KMS-11 (cell line): ENCODE data around the gene CD300LG.
A peak's percentile ranks its signal among the peaks of the same experiment; 100 is the strongest.

Experiments used
- H2AFZ ChIP-seq: fragments of 200-600 bp; sonication (generic); 2 replicates; pipeline ENCODE4 v1.6.1; 2016; ENCODE audit warnings: antibody characterized with exemption, mixed run types, low read depth
- H3K27ac ChIP-seq: fragments of 200-600 bp; sonication (generic); 2 replicates; pipeline ENCODE4 v1.6.1; 2016; ENCODE audit warnings: mild to moderate bottlenecking, mixed run types
- H3K27me3 ChIP-seq: fragments of 200-600 bp; sonication (generic); 2 replicates; pipeline ENCODE4 v1.6.1; 2017; ENCODE audit warnings: mild to moderate bottlenecking, low read depth, mixed run types, moderate library complexity; ENCODE audit not compliant: insufficient read depth
- H3K36me3 ChIP-seq: fragments of 200-600 bp; sonication (generic); 2 replicates; pipeline ENCODE4 v1.6.1; 2017; ENCODE audit warnings: mild to moderate bottlenecking, mixed run types; ENCODE audit not compliant: insufficient read depth
- H3K4me1 ChIP-seq: fragments of 200-600 bp; sonication (generic); 2 replicates; pipeline ENCODE4 v1.6.1; 2016; ENCODE audit warnings: mild to moderate bottlenecking, low read depth, mixed run types; ENCODE audit not compliant: poor library complexity, severe bottlenecking
- H3K4me2 ChIP-seq: fragments of 200-600 bp; sonication (generic); 2 replicates; pipeline ENCODE4 v1.7.0; 2016; ENCODE audit warnings: mild to moderate bottlenecking, mixed run types
- H3K4me3 ChIP-seq: fragments of 200-600 bp; sonication (generic); IDR thresholded peaks from 2 replicates; pipeline ENCODE4 v1.6.1; 2017; ENCODE audit warnings: low read depth, low read length, mixed read lengths; ENCODE audit not compliant: insufficient read depth
- H3K79me2 ChIP-seq: fragments of 200-600 bp; sonication (generic); 2 replicates; pipeline ENCODE4 v1.6.1; 2016; ENCODE audit warnings: low read depth, mixed run types; ENCODE audit not compliant: insufficient read depth
- H3K9ac ChIP-seq: fragments of 200-600 bp; sonication (generic); 2 replicates; pipeline ENCODE4 v1.6.1; 2016; ENCODE audit warnings: mild to moderate bottlenecking, mixed run types
- H4K20me1 ChIP-seq: fragments of 200-600 bp; sonication (generic); 2 replicates; pipeline ENCODE4 v1.6.1; 2016; ENCODE audit warnings: mild to moderate bottlenecking, mixed run types; ENCODE audit not compliant: insufficient read depth
- CTCF ChIP-seq: fragments of 200-600 bp; sonication (generic); conservative IDR thresholded peaks from 2 replicates; pipeline ENCODE4 v1.6.1; 2017; ENCODE audit warnings: low read depth, mild to moderate bottlenecking, antibody characterized with exemption, low read length, moderate library complexity, mixed read lengths

The CD300LG gene

DNA sequence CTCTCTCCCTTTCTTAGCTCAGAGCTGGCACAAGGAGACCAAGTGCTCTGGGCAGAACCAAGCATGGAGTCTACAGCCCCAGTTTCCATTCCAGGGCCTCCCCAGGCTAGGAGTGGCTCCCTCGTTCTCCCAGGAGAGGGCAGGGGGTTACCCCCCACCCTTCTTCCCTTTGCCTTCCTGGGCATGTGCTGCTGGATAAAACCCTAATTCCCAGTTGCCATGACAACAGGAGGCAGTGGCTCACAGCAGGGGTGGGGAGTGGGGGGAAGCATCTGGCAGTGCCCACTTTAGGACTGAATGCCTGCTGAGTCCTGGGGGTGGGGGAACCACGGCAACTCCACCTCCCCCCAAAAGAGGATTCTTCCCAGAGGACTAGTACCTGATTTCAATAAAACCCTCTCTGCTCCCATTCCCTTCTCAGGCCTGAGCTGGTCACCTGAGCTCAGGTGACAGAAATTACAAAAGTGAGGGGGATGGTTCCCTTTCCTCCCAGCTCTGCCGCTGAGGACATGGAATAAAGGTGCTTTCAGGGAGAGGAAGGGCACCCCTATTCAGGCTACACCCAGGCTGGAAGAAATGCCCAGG, 58.5 kb downstream of the CD300LG start:
- H3K27ac ChIP-seq, result no peak overlapping the region
- no peak for TF ChIP-seq CTCF
- H3K4me2 ChIP-seq, result no peak overlapping the region
- H3K27me3 ChIP-seq, result peaks cover 55% of the 10 kb centered on the region
- no peaks in the 10 kb centered on the region for H4K20me1 ChIP-seq
- H3K79me2 ChIP-seq, result no peaks in the 10 kb centered on the region
- no peak overlapping the region for H2AFZ ChIP-seq
- no peaks in the 10 kb centered on the region for H3K36me3 ChIP-seq
- no peak overlapping the region for H3K4me3 ChIP-seq
- H3K4me1 ChIP-seq, result peaks cover 19% of the 10 kb centered on the region
- no peak overlapping the region for H3K9ac ChIP-seq

DNA sequence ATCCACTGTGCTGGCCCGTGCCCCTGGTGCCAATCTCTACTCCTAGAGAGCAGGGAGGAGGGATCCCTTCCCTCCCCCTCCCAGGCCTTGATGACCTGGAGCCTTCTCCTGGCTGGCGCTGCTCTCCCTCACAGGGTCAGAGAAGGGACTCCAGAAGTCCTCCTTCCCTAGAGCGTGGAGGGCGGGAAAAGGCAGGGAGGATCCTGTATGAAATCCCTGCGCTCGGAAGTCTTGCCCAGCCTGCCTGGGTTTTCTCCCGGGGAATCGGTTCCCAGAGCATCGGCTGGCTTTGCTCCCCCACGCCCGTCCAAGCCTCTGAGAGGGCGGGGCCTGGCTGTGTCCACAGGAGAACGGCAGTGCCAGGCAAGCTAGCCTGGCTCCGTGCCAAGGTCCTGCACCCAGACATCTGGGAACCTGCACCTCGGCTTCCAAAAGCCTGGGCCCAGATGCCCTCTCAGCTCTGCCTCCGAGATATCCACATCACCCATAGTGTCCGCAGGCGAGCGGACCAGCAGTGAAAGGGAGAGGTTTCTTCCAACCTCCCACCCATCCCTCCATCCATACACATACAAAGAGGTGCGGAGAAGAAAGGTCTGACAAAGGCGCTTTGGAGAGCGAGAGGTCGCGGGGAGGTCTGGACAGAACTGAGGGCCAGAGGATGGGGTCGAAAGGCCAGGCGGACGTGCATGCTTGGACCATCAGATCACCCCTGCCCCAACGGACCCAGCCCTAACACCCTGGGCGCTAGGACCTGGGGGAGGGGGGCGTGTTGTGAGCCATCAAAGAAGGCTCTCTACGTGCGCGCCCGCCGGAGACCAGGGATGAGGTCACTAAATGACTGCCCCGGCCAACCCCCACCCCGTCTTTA, 59.2 kb downstream of the CD300LG start:
- no peak for TF ChIP-seq CTCF
- H3K9ac ChIP-seq, result no peak overlapping the region
- peaks cover 55% of the 10 kb centered on the region for H3K27me3 ChIP-seq
- H4K20me1 ChIP-seq, result no peaks in the 10 kb centered on the region
- H3K4me1 ChIP-seq, result peaks cover 15% of the 10 kb centered on the region
- no peak overlapping the region for H2AFZ ChIP-seq
- H3K79me2 ChIP-seq, result no peaks in the 10 kb centered on the region
- no peak overlapping the region for H3K27ac ChIP-seq
- H3K36me3 ChIP-seq, result no peaks in the 10 kb centered on the region
- no peak overlapping the region for H3K4me3 ChIP-seq
- H3K4me2 ChIP-seq, result no peak overlapping the region; the same call in 1 of the 2 replicates

DNA sequence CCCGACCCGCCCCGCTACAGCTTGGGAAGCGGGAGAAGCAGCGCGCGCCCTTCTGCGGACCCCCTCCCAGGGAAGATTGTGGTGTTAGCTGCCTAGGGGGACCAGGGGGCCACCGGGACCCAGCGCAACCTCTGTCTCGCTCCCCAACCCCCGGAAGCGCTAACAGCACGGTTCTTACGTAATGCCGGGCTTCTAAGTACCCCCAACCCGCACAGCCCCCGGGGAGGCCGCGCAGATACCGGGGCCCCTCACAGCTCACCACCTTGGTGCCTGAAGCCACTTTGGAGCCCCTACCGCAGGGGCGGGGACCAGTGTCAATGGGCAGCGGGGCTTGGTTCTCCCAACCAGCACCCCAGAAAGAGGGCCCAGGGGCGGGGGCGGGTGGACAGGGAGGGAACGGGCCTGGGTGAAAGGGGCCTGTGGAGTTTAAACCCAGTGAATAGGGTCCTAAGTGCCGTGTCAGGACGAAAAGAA, 60.0 kb downstream of the CD300LG start:
- H2AFZ ChIP-seq, result peak overlapping the region; percentile 71
- H3K79me2 ChIP-seq, result no peaks in the 10 kb centered on the region
- TF ChIP-seq CTCF, result no peak
- peak overlapping the region; percentile 92 for H3K4me2 ChIP-seq
- peaks cover 12% of the 10 kb centered on the region for H3K4me1 ChIP-seq
- no peak overlapping the region for H3K27ac ChIP-seq
- H4K20me1 ChIP-seq, result no peaks in the 10 kb centered on the region
- H3K9ac ChIP-seq, result no peak overlapping the region
- H3K36me3 ChIP-seq, result no peaks in the 10 kb centered on the region
- peaks cover 52% of the 10 kb centered on the region for H3K27me3 ChIP-seq
- no peak overlapping the region for H3K4me3 ChIP-seq

DNA sequence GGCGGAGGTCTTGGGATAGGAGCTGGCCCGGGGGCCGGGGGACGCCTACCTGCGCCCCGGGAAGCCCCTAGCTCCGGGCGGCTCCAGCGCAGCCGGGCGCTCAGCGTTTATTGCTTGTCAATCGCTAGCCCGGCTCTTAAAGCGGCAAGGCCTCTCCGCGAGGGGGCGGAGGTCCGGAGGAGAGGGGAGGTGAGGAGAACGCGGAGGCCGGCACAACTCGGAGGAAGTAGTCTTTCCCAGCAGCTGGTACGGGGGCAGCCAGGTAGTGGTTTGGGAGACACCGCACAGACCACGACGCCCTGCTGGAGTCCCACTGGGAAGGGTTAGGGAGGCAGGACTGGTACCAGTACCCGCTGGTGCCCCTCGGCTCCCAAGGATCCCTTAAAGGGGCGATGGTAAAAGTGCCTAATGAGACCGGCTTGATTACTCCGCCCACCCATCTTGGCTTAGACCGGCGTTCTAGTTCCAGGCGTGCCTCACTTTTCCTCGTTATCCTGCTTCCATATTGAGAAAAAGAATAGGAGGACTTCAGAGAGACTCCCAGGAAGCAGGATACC, 60.5 kb downstream of the CD300LG start, which contains the start of gene MPP2:
MPP2 (minus strand) TSS at position 112 of the 557 bp plus-strand sequence. CDS start 3,076 bp downstream, outside the sequence.
- H3K27me3 ChIP-seq, result peaks cover 52% of the 10 kb centered on the region
- H3K4me1 ChIP-seq, result peaks cover 12% of the 10 kb centered on the region
- TF ChIP-seq CTCF, result 0 out of 2 replicates have a peak, but pooled peaks have one; percentile 37
- H2AFZ ChIP-seq, result peak within 1 kb of the TSS; percentile 71
- no peak within 1 kb of the TSS for H3K27ac ChIP-seq
- H3K4me3 ChIP-seq, result no peak within 1 kb of the TSS
- H3K4me2 ChIP-seq, result peak within 1 kb of the TSS; percentile 92
- no peaks in the 10 kb centered on the region for H3K36me3 ChIP-seq
- H3K79me2 ChIP-seq, result no peaks in the 10 kb centered on the region
- H3K9ac ChIP-seq, result no peak within 1 kb of the TSS
- H4K20me1 ChIP-seq, result no peaks in the 10 kb centered on the region
